GM19438 (cell line): ENCODE measurements around the gene KDM4B.

ENCODE experiments used
- ATAC-seq: cut with Tn5 transposase; IDR thresholded peaks from one replicate; pipeline ENCODE4 v1.9.1; 2021; ENCODE audit warnings: low read depth; ENCODE audit not compliant: unreplicated experiment

Gene KDM4B

DNA sequence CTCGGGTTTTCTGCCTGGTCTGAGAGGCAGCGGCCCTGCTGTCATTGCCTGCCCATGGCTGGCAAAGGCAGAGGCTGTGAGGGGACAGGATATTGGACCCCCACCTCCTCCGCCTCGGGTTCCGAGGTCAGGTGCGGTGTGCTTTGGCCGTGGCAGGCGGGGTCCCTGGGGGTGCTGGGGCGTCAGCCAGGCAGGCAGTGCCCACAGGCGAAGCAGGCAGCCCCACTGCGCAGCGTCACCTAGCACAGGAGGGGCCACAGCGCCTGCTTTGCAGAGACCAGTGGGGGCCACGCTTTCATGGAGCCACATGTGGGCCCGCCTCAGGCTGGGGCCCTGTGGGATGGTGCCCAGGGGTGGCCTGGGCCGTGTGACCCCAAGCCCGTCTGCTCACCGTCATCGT lies 96.0 kb downstream of the KDM4B start:
- ATAC-seq: no peak

DNA sequence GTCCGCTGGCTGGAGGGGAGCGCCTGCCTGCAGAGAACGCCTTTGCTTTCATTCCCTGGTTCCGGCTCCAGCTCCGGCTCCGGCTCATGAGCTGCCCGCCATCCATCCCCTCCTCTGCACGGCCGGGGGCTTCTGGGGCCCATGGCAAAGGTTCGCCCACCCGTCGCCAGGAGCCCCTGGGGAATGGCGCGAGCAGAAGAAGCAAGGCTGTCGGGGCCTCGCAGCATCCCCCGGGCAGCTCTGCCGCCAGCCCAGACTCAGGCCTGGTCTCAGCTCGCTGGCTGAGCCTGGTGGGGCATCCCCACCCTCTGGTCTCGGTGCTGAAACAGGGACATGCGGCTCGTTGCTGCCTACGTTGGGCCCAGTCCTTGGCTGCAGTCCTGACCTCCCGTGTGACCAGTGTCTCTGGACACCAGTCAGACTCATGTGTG lies 96.8 kb downstream of the KDM4B start:
- ATAC-seq: no peak

DNA sequence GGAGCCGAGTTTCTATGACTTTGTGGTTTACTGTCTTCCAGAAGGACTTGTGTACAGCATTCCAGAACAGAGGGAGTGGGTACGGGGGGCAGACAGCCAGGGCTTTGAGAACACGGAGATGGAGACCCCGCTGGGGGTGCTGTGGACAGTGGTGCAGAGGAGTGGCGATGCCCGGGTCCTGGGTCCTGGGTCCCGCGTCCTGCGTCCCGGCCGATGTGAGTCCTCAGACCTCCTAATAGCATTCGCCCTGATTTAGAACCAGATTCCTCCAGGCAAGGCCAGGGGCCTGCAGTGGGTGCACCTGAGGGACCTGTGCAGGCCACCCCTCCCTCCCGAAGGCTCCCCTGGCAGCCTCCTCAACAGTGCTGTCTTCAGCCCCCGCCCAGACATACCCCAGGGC lies 97.9 kb downstream of the KDM4B start:
- ATAC-seq: no peak

DNA sequence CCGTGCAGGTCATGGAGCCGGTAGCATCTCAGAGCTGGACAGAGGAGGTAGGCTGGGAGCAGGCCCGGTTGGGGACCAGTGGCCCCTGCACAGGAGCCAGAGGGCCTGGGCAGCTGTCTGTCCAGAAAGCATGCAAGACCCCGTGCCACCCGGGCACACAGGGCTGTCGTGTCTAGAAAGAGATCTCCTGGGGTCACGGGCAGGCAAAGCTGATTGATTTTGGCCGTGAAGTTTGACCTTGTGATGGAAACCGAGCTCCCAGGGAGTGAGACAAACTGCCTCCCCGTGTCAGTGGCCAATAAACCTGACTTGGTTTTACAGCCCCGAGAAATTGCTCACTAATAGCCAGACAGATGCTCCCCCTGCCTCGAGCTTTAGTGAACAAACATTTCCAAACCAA lies 98.8 kb downstream of the KDM4B start:
- ATAC-seq: no peak

DNA sequence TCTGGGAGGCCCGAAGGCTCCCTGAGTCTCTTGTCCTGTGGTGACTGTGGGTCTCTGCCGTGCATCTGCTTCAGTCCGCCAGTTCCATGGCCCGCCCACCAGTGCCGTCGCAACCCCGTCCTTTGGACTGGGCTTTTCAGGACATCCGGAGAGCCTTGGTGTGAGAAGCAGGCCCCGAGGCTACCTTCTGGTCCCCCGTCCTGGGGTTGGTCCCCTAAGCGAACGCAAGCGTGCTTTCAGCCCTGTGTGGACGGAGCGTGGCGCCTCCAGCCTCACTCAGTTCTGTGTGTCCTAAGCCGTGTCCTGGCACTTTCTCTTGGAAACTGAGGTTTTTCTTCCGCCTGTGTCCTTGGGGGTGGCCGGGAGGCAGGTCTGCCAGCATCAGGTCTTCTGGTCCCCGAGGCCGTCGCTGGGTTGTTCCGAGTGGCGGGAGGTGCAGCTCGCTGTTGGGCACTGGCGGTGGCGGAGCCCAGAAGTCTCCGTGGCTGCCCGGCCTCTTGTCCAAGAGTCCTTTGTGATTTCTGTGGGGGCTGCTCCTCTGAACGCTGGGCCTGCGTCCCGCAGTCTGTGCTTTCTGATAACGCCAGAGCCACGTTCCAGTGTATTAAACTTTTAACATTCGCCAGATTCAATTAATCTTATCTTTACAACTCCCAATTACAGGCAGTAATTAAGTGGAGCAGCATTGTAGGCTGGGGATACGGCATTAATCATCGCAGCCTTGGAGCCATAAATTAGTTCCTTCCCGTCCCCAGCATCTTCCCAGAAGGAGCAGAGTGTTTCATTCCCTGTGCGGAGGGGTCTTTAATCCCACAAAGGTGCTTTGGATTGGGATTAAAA lies 99.5 kb downstream of the KDM4B start:
- no peak for ATAC-seq

DNA sequence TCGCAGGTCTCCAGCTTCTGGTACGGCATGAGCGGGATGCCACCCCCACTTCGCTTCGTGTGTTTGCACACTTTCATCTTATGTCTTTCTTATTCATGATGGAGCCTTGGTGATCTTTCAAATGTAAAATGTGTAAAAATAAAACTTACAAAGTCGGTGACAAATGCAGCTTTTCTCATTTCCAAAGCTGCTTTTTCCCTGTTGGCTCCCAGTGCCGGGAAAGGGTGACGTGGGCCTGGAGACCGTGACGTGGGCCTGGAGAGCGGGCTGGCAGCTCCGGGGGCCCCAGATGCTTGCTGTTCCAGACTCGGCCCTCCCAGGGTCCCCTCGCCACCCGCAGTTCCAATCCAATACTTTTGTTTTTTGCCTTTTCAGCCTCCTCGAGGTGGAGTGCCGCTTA lies 101.4 kb downstream of the KDM4B start:
- ATAC-seq: no peak

DNA sequence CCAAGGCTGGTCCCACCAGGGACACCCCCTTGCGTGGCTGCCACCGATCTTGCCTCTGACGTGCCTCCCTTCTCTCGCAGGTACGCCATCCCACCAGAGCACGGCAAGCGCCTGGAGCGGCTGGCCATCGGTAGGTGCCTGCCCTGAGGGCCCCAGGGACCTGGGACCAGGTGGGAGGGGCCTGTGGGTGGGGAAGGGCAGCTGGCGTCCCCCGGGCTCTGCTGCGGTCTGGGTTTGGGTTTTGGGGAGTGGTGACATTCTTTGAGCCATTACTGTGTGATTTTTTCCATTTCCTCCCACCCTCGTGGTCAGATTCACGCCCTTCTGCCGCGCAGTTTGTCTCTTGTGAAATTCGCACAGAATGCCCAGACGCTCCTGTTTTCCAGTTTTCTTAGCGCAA lies 102.0 kb downstream of the KDM4B start:
- ATAC-seq: no peak

DNA sequence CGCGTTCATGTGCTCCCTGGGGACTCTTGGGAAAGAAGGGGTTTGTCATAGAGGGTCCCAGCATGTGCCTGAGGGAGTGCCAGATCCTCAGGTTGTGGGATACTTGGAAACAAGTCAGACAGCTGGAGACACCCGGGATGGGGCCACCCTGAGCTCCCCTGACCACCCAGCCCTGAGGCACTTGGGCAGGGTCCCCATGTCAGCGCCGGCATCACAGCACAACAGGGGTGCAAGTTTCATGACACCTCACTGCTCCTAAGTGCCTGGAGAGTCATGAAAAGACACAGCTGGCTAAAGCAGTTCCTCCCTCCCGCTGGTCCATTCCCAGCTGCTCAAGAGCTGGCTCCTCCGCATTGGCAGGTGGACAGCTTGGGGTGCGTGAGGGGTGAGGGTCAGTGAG lies 102.7 kb downstream of the KDM4B start:
- no peak for ATAC-seq

DNA sequence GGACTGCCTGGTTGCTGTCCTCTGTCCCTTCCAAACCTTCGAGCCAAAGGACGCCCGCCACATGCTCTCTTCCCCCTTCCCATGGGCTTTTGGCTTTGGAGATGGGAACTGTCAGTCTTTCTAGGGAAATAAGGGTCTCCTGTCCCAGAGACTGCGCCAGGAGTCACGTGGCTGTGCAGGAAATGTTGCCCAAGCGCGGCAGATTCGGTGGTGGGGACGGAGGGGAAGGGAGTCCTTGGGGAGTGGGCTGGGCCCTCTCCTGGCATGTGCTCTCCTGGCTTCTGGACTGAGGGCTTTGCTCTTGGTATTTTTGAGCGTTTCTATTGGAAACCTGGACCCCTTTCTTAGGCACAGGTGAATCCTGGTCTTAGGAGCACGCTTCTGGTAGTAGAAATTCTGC lies 103.2 kb downstream of the KDM4B start:
- no peak for ATAC-seq

DNA sequence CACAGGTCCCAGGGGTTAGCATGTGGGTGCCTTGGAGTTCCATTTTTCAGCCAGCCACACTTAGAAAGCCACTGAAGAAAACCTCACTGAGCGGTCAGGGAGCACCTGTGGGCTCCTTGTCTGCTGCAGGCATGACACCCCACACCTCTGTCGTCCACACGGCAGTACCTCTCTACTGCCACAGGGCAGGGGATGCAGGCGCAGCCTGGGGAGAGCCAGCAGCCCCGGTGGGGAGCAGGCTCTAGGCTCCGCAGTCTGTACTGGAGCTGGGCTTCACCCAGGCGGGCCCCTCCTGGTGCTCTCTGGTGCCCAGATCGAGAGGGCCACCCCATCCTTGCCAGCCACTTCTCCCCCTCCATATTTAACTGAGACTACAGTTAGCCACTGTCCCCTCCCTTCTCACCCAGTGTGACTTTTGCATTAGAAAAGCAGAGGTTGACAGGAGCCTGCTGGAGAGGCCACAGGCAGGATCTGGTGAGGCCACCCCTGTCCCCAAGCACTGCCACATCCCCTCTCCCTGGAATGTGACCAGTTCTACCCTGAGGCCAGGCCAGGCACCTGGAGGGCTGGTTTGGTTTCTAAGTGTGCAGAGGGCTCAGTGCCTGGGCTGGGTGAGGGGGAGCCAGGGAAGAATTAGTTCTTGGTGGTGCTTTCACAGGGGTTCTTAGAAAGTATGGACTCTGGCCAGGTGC lies 104.4 kb downstream of the KDM4B start:
- ATAC-seq: no peak

DNA sequence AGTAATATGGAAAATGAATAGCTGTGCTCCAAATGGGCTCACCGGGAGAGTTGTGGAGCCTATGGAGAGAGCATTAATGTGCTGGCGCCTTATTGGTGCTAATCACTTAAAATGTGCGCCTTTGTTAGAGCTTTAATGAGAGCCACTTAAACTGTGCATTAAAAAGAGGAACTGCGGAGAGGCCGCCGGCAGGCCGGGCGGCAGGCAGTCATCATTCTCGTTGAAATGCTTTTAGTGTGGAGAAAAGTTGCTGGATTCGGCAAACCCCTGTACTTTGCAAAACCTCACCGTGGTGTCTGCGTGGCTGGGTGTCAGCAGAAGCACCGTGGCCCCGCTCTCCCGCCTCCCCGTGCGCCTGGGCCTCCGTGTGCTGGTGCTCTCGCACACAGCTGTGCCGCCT lies 105.5 kb downstream of the KDM4B start:
- no peak for ATAC-seq

DNA sequence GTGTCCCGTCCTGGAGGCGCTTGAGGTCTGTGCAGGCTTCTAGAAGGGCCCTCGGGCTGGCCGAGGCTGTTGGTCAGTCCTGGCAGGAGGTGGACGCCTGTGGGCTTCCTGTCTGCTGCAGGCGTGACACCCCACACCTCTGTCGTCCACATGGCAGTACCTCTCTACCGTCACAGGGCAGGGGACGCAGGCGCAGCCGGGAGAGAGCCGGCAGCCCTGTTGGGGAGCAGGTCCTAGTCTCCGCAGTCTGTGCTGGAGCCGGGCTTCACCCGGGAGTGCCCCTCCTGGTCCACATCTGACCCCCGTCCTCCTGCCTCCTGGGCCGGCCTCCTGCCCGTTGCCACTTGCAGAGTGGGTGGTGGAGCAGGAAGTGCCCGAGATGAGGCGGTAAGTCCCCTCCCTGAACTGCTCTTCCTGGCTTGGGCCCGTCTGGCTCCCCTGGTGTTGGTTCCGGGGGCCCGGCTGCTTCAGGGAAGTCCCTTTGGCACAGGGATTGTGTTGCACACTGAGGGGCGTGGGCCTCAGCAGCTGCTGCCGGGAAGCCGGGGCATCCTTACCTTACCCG lies 106.0 kb downstream of the KDM4B start:
- no peak for ATAC-seq

DNA sequence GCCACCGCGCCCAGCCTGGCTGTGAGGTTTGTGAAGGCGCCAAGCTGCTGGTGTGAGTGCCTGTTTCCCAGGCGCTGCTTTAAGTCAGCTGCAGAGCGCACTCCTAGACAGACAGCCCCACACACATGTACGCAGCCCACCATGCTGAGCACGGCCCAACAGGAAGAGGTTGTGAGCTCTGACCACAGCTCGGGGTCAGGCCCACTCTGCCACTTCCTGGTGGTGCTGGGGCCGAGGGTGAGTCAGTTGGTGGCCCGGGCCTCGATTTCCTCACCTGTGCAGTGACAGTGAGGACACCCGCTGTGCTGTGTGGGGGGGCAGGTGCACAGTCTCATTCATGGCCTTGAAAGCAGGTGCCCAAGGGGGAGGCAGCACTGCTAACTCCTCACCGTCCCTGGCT lies 106.7 kb downstream of the KDM4B start:
- no peak for ATAC-seq

DNA sequence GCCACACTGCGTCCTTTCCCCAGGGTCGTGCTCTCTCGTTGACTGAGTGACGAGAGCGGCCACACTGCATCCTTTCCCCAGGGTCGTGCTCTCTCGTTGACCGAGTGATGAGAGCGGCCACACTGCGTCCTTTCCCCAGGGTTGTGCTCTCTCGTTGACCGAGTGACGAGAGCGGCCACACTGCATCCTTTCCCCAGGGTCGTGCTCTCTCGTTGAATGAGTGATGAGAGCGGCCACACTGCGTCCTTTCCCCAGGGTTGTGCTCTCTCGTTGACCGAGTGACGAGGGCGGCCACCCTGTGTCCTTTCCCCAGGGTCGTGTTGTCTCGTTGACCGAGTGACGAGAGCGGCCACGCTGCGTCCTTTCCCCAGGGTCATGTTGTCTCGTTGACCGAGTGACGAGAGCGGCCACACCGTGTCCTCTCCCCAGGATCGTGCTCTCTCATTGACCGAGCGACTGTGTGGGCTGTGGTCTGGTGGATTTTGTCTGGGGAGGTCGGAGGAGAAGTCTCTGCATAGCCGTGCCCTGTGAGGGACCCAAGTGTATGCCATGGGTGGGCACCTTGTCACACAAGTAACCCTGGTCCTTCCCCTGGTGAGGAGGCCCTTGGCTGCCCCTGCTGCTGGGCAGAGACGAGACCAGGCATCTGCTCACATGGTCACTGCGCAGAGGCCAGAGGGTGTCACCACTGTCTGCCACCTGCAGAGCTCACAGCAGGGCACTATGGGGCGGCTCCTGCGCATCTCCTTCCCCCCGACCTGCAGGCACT lies 107.7 kb downstream of the KDM4B start:
- no peak for ATAC-seq

DNA sequence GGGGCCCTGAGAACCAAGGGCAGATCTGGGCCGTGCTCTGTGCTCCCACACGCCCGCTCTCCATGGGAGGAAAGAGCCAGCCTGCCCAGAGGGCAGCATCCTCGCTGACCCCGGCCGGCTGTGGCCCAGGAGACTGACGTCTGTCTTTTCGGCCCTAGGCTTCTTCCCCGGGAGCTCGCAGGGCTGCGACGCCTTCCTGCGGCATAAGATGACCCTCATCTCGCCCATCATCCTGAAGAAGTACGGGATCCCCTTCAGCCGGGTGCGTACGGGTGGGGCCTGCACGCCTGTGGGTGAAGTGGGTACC lies 108.2 kb downstream of the KDM4B start:
- no peak for ATAC-seq

DNA sequence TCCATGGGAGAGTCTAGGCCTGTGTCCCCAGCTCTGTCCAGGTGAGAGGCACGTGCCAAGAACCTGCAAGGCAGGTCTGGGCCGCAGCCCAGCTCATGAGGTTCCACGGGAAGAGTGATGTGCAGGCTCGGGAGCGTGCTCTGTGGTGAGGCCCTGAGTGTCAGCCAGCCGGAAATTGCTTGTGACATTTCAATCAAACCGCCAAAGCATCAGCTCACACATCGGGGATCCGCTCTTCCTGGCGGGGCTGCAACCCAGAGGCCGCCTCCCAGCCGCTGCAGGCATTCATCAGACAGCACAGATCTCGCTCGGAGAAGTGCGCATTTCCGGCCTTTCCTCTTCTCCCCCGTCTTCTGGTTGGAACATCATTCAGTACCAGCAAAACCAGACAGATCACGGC lies 109.3 kb downstream of the KDM4B start:
- ATAC-seq: no peak

DNA sequence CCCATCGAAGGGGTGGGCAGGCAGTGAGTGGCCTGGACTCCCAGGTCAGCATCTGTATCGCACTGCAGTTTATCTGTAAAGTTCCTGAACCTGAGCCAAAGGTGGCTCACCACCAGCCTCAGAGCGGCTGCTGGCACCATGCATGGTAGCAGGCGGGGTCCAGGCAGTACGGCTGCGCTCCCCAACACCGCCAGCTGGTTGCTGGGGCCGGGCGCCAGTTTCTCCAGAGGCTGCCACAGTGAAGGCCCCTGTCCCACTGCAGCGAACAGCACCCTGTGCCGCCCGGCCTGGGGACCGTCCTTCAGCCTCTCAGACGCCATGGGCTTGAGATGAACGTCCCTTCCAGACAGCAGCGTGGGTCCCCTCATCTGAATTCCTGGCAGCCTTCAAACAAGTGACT lies 109.8 kb downstream of the KDM4B start:
- ATAC-seq: no peak

DNA sequence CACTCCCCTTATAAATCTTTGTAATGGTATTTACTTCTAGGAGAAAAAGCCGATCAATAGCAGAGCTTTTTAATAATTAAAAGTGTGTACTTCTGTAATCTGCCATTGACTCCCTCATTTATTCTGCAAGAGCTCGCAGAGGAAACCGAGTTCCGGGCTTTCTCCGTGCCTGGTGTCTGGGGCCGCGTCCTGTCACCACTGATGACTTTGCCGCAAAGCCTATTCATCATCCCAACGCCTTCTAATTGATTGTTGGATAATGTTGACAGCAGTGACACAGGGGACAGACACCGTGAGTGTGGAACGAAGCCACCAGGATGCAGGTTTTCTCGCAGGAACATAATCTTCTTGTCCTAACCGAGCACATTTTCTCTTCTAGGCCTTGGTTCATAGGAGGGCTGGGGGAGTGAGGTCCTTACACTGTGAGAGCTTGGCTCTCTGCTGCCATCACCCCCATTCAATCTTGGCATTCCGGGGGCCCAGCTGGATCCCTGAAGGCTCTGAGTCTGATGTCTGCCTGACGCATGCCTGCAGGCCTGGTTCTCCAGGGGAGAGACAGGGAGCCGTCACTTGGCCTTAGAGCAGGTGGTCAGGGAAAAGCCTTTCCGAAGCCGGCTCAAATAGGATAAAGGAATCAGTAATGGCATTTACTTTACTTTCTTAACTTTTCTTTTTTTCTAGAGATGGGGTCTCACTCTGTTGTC lies 110.3 kb downstream of the KDM4B start:
- no peak for ATAC-seq

DNA sequence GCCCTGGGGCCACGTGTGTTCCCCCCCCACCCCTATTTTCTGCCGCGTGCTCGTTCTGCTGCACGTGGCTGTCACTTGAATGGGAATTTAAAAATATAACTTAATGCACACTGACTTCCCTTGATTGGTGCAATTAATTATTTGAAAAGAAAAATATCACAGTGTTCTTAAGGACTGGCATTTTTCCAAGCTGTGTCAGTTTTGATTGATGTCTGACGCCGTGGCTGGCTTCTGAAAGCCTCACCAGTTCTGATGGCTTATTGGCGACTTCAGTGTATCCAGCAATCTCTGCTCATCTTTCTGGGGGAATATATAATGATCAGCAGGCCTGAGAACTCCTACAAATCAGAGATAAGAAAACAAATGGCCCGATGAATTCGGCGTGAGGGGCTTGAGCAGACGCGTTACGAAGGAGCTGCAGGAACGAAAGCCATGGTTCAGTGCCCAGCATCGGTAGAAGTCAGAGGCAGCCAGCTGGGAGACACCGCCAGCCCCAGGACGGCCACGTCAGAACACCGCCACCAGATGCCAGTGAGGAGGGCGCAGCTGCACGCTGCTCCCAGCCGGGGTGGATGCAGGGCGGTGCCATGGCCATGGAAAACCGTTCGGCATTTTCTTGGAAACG lies 111.2 kb downstream of the KDM4B start:
- no peak for ATAC-seq

DNA sequence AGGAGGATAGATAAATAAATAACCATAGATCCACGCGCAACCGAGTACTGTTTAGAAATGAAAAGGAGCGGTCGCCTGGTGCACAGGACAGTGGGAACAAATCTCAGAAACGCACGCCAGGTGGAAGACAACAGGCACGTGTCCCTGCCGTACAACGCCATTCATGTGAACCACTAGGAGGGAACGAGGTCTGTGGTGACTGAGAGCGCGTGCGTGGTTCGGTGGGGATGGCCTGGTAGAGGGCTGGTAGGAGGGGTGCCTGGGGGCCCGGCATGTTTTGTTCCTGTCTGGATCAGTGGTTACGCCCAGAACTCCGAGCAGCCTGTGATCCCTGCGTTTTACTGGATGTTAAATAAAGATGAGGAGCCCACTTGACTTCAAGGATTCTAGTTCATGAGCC lies 111.9 kb downstream of the KDM4B start:
- no peak for ATAC-seq
